Calu3 (cell line): Measurements from ENCODE around the gene IPO9. TPM values are rescaled to one million over a fixed set of nuclear protein-coding genes. Genes with fewer than 3 reads are reported as not detected.

Experiments used
- BruUV-seq: library from RNA; stranded (reverse); fragments of 400-500 nt; replicated peaks from 2 replicates; lab custom pipeline; 2021; lab: Mats Ljungman, UMichigan
- CTCF ChIA-PET: fragments of 300-600 bp; sonication (Branson Sonifier 250); formaldehyde crosslinking; loops from one replicate; lab custom pipeline; 2022; ENCODE audit warnings: antibody characterized with exemption; lab: Charles Lee
- DNase-seq: peaks from one replicate; pipeline ENCODE4 v3.0.0; 2022
- H3K27ac Mint-ChIP-seq: one replicate; pipeline ENCODE4 v1.8.0; 2022; ENCODE audit warnings: mixed read lengths; ENCODE audit not compliant: unreplicated experiment
- H3K27me3 Mint-ChIP-seq: one replicate; pipeline ENCODE4 v1.8.0; 2022; ENCODE audit warnings: mixed read lengths; ENCODE audit not compliant: unreplicated experiment
- H3K36me3 Mint-ChIP-seq: one replicate; pipeline ENCODE4 v1.8.0; 2022; ENCODE audit warnings: mild to moderate bottlenecking, moderate library complexity, mixed read lengths; ENCODE audit not compliant: insufficient read depth, unreplicated experiment
- H3K4me1 Mint-ChIP-seq: one replicate; pipeline ENCODE4 v1.8.0; 2022; ENCODE audit warnings: mild to moderate bottlenecking, low read depth, mixed read lengths; ENCODE audit not compliant: unreplicated experiment
- H3K4me3 Mint-ChIP-seq: one replicate; pipeline ENCODE4 v1.8.0; 2022; ENCODE audit warnings: mild to moderate bottlenecking, low read depth, moderate library complexity, mixed read lengths; ENCODE audit not compliant: unreplicated experiment
- H3K9me3 Mint-ChIP-seq: one replicate; pipeline ENCODE4 v1.8.0; 2022; ENCODE audit warnings: low read depth, mixed read lengths; ENCODE audit not compliant: unreplicated experiment
- intact Hi-C: fragments of 100-400 bp; cut with micrococcal nuclease; formaldehyde crosslinking; loops from one replicate; pipeline ENCODE4 v1.10.0; 2022; ENCODE audit not compliant: unreplicated experiment
- total RNA-seq: library from RNA; stranded (reverse); gene quantifications from 2 replicates; pipeline ENCODE4 v1.2.3, GENCODE V29; 2022
- TF ChIP-seq, protein P1 (sequence below): fragments of 200-600 bp; IDR thresholded peaks from one replicate; pipeline ENCODE4 v1.8.0; 2022; ENCODE audit warnings: antibody characterized with exemption; ENCODE audit not compliant: unreplicated experiment

IPO9 gene
- total RNA-seq, 1 experiment from 2014 or later, result 98.8 TPM

DNA sequence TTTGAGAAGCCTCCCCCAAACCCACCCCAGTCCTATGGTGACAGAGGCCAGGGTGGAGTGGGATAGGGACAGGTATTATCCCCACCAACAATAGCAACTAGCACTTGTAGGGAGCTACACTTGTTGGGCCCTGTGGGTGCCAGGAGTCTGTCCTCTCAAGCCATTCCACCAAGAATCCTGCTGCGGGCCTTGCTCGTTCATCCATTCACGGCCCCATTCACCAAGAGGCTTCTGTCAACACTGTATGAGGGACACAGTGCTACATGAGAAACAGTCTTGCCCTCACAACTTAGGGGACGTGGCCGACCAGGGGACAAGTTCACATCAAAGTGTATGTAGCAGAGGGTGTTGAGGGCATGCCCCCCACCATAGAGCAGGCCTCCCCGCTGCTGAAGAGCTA is 78.7 kb downstream of the IPO9 start:
- CTCF ChIA-PET, result no interaction called here

DNA sequence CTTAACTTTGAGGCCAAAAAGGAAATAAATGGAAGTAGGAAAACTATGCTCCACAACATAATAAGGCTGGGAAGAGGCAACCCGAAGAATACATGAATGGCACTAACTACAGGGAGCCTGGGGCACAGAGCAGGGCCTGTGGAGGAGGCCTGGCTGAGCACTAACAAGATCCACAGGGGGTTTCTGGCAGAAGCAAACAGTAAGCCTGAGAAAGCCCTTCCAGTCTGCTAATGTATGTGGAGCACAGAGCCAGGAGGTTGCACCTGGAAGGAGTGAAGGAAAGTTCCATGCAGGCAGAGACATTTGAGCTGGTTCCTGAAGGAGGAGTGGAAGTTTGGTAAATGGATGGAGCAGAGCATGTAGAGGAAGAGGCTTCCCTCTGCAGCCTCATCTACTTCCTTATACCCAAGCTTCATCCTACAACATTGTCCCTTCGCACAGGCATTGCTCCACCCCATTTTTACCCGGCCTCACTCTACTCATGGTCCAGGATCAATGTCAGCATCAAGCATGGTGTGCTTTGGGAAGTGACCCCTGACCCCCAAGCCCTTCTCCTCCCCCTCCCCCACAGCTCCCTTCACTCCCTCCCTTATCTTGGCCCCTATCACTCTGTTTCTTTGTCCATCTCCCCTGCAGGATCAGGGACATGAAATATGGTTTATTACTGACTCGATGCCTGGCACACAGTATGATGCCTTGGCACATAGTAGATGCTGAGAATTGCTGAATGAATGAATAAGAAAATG is 83.0 kb downstream of the IPO9 start:
- no peak overlapping the region for H3K4me3 Mint-ChIP-seq
- no peaks in the 10 kb centered on the region for H3K36me3 Mint-ChIP-seq
- H3K4me1 Mint-ChIP-seq, result peaks cover 6% of the 10 kb centered on the region
- CTCF ChIA-PET, result interaction anchor here (0.6 kb wide), 1 partner anchor 44 kb away, joined by 3 read pairs; no protein-coding TSS in a partner anchor
- TF ChIP-seq, protein P1, sequence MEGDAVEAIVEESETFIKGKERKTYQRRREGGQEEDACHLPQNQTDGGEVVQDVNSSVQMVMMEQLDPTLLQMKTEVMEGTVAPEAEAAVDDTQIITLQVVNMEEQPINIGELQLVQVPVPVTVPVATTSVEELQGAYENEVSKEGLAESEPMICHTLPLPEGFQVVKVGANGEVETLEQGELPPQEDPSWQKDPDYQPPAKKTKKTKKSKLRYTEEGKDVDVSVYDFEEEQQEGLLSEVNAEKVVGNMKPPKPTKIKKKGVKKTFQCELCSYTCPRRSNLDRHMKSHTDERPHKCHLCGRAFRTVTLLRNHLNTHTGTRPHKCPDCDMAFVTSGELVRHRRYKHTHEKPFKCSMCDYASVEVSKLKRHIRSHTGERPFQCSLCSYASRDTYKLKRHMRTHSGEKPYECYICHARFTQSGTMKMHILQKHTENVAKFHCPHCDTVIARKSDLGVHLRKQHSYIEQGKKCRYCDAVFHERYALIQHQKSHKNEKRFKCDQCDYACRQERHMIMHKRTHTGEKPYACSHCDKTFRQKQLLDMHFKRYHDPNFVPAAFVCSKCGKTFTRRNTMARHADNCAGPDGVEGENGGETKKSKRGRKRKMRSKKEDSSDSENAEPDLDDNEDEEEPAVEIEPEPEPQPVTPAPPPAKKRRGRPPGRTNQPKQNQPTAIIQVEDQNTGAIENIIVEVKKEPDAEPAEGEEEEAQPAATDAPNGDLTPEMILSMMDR, result no peak
- peaks cover 49% of the 10 kb centered on the region for H3K27me3 Mint-ChIP-seq
- no peak for DNase-seq
- intact Hi-C loops, result no loop called here
- no TSS peak for BruUV-seq
- H3K27ac Mint-ChIP-seq, result no peak overlapping the region
- no peaks in the 10 kb centered on the region for H3K9me3 Mint-ChIP-seq

More for the DNA sequence above, 78.7 kb downstream of the IPO9 start:
- peaks cover 27% of the 10 kb centered on the region for H3K27me3 Mint-ChIP-seq
- H3K4me1 Mint-ChIP-seq, result no peaks in the 10 kb centered on the region
- DNase-seq, result no peak
- intact Hi-C loops, result no loop called here
- no peak overlapping the region for H3K4me3 Mint-ChIP-seq
- no peak overlapping the region for H3K27ac Mint-ChIP-seq
- no peaks in the 10 kb centered on the region for H3K36me3 Mint-ChIP-seq
- no TSS peak for BruUV-seq
- no peaks in the 10 kb centered on the region for H3K9me3 Mint-ChIP-seq
- TF ChIP-seq, protein P1, result no peak

DNA sequence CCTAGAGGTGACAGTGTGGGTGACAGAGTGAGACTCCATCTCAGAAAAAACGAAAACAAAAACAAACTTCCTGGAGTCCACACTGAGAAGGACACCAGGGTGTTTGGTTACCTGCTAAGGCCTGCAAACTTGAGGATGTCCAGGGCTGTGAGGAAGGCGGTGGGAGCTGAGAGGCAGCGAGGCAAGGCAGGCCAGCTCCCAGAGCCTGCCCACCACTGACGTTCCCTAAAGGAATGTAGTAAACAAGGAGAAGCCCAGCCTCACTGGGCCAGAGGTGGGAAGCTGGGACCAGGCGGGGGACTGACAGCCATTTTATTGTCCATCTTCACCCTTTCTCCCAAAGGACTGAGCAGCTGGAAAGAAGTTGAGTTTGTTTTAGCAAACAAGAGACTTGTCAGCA is 83.9 kb downstream of the IPO9 start:
- no peak overlapping the region for H3K4me3 Mint-ChIP-seq
- peaks cover 49% of the 10 kb centered on the region for H3K27me3 Mint-ChIP-seq
- CTCF ChIA-PET, result interaction anchor here (0.6 kb wide), 1 partner anchor 43 kb away, joined by 3 read pairs; no protein-coding TSS in a partner anchor
- no peaks in the 10 kb centered on the region for H3K9me3 Mint-ChIP-seq
- no peak for DNase-seq
- peaks cover 15% of the 10 kb centered on the region for H3K4me1 Mint-ChIP-seq
- H3K36me3 Mint-ChIP-seq, result no peaks in the 10 kb centered on the region
- BruUV-seq, result no TSS peak
- H3K27ac Mint-ChIP-seq, result no peak overlapping the region
- TF ChIP-seq, protein P1, result no peak
- intact Hi-C loops, result no loop called here

DNA sequence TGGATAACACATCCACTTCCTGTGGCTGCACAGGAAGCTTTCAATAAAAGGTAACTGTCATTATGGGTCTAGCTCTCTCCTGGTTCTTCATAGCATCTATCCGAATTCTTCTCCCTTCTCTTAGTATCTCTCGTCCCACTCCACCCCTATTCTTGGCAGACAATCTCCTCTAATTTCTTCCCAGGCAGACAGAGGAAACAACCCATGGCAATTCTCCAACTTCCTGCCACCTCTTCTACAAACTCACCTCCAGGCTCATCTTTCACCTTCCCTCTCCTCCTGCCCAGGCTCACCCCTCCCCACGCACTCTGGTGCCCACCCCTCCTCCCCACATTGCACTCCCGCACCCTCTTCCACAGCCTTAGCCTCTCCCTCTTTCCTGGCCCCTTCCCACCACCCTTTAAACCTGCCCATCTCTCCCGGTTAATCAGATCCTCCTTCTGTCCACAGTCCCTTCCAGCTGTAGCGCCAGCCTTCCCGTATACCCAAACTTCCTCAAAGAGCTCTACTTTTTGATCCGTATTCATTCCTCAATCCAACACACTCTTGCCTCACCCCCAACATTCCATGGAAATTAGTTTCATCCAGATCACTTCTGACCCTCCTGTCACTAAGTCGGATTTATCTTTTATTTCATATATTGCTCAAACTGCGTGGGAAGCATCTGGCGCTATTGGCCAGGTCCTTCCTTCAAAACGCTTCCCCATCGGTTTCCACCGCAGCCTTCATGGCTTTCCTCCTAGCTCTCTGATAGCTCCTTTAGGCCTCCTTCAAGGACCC is 85.7 kb downstream of the IPO9 start:
- Mint-ChIP-seq H3K4me3 (no peak overlapping the region), H3K9me3 (no peaks in the 10 kb centered on the region), H3K4me1 (peaks cover 26% of the 10 kb centered on the region), H3K27me3 (peaks cover 33% of the 10 kb centered on the region), H3K36me3 (no peaks in the 10 kb centered on the region), H3K27ac (no peak overlapping the region)
- BruUV-seq, result no TSS peak
- intact Hi-C loops, result no loop called here
- TF ChIP-seq, protein P1, result no peak
- DNase-seq, result no peak
- CTCF ChIA-PET, result interaction anchor here (0.7 to 0.8 kb wide), 2 partner anchors 19 to 47 kb away, joined by 3 to 4 read pairs; no protein-coding TSS in a partner anchor
